Aorta (tissue), 5 donors: ENCODE results near the gene ARHGAP44. TPM values are rescaled to one million over a fixed set of nuclear protein-coding genes. Genes with fewer than 3 reads are reported as not detected.

Source experiments
- ATAC-seq: fragments of 200-7000 bp; cut with Tn5 transposase; one replicate; pipeline ENCODE4 v1.9.1; 2022; ENCODE audit warnings: moderate library complexity; ENCODE audit not compliant: low FRiP score
- DNase-seq, 2 donors: peaks; one replicate each; pipeline ENCODE4 v3.0.0-alpha.2; 2020
- H3K27ac ChIP-seq, 2 donors: one replicate each; pipeline ENCODE4 v1.5.1; 2013; ENCODE audit warnings: low read length in 2 of 2, mild to moderate bottlenecking in 2 of 2, moderate library complexity in 2 of 2, control low read depth in 1 of 2, inconsistent platforms in 1 of 2, low read depth in 1 of 2
- H3K27me3 ChIP-seq, 2 donors: one replicate each; pipeline ENCODE4 v1.6.1; 2013; ENCODE audit warnings: control low read depth in 1 of 2, low read length in 1 of 2, mild to moderate bottlenecking in 1 of 2, moderate library complexity in 1 of 2; ENCODE audit not compliant: insufficient read depth in 2 of 2, control insufficient read depth in 1 of 2
- H3K36me3 ChIP-seq, 2 donors: one replicate each; pipeline ENCODE4 v1.6.1; 2013; ENCODE audit warnings: control low read depth in 1 of 2, low read length in 1 of 2, mild to moderate bottlenecking in 1 of 2; ENCODE audit not compliant: insufficient read depth in 2 of 2, control insufficient read depth in 1 of 2
- H3K4me1 ChIP-seq, 2 donors: one replicate each; pipeline ENCODE4 v1.6.1; 2013; ENCODE audit warnings: low read length in 2 of 2, control low read depth in 1 of 2, mild to moderate bottlenecking in 1 of 2, moderate library complexity in 1 of 2; ENCODE audit not compliant: insufficient read depth in 2 of 2, control insufficient read depth in 1 of 2
- H3K4me3 ChIP-seq, 2 donors: one replicate each; pipeline ENCODE4 v1.5.1; 2013; ENCODE audit warnings: low read length in 2 of 2, control low read depth in 1 of 2, mild to moderate bottlenecking in 1 of 2
- H3K9me3 ChIP-seq: one replicate; pipeline ENCODE4 v1.6.1; 2013; ENCODE audit warnings: mild to moderate bottlenecking, low read length; ENCODE audit not compliant: control insufficient read depth
- WGBS, 2 donors: extraction: QIAGEN DNeasy Blood & Tissue Kit; methylation state at CpG; one replicate each; pipeline ENCODE4 v1.1.7; 2013; 5-methylcytosine and 5-hydroxymethylcytosine counted together
- intact Hi-C, 2 donors: fragments of 100-400 bp; cut with DNase I; formaldehyde crosslinking; loops; one replicate each; pipeline versions ENCODE4 v1.14.2 to v1.15.0; 2022
- polyA plus RNA-seq, 2 donors: library from polyadenylated mRNA; stranded (reverse); fragments of 200-250 nt; gene quantifications; one replicate each; pipeline ENCODE4 v1.2.3, GENCODE V29; 2013
- total RNA-seq, 2 donors: library from RNA; stranded (reverse); fragmentation: NEBNext Ultra II Directional; extraction: Animal tissue kit (Norgen Biotek cat#: 25700); gene quantifications; one replicate each; pipeline ENCODE4 v1.2.1, GENCODE V29; 2021
- donor health status: healthy with polysubstance abuse.
- donor health status: Bipolar disorder and iron deficiency.
- donor health status: DM: no; HTN: no; CAD: no.
- donor health status: DM: no; HTN: no; CAD: no.
- donor health status: DM: yes; HTN: yes; CAD: no.

ARHGAP44 gene
- total and polyA plus RNA-seq, 4 donors: 4.3 to 16.8 (median 10.0) TPM

GRCh38 chr17:12896180-12896785 lies 107.0 kb downstream of the ARHGAP44 start:
- H3K4me1 ChIP-seq: no peaks in the 10 kb centered on the region
- ATAC-seq: no peak
- WGBS, 2 donors: 92 to 94% methylated on average over 11 of the region's 11 CpGs
- no peak overlapping the region for H3K4me3 ChIP-seq
- peaks cover 1% of the 10 kb centered on the region for H3K9me3 ChIP-seq
- intact Hi-C loops: no loop called here
- no peak overlapping the region for H3K27ac ChIP-seq
- no peaks in the 10 kb centered on the region for H3K36me3 ChIP-seq
- no peak for DNase-seq
- H3K27me3 ChIP-seq: no peaks in the 10 kb centered on the region

- H3K27ac ChIP-seq: no peak overlapping the region
- H3K4me1 ChIP-seq: no peaks in the 10 kb centered on the region
- ATAC-seq: no peak
- peaks cover 0 to 2% of the 10 kb centered on the region in 2 donors for H3K36me3 ChIP-seq
- intact Hi-C loops: no loop called here
- H3K27me3 ChIP-seq: no peaks in the 10 kb centered on the region
- no peak for DNase-seq
- WGBS, 2 donors: 58 to 67% methylated on average over 3 of the region's 3 CpGs
- H3K9me3 ChIP-seq: peaks cover 1% of the 10 kb centered on the region
- no peak overlapping the region for H3K4me3 ChIP-seq
These were observed 108.8 kb downstream of the ARHGAP44 start for GRCh38 chr17:12898110-12898509.

- H3K36me3 ChIP-seq: peaks cover 0 to 2% of the 10 kb centered on the region in 2 donors
- H3K9me3 ChIP-seq: peaks cover 1% of the 10 kb centered on the region
- WGBS, 2 donors: 59 to 74% methylated on average over 4 of the region's 4 CpGs
- no peaks in the 10 kb centered on the region for H3K4me1 ChIP-seq
- no peak overlapping the region for H3K27ac ChIP-seq
- ATAC-seq: no peak
- H3K4me3 ChIP-seq: no peak overlapping the region
- intact Hi-C loops: no loop called here
- DNase-seq: no peak
- no peaks in the 10 kb centered on the region for H3K27me3 ChIP-seq
These were observed 110.3 kb downstream of the ARHGAP44 start for GRCh38 chr17:12899604-12900003.

GRCh38 chr17:12900474-12900873 lies 111.2 kb downstream of the ARHGAP44 start:
- intact Hi-C loops: no loop called here
- Histone ChIP-seq H3K27ac (no peak overlapping the region), H3K4me1 (no peaks in the 10 kb centered on the region), H3K4me3 (no peak overlapping the region), H3K36me3 (peaks cover 0 to 2% of the 10 kb centered on the region in 2 donors), H3K9me3 (peaks cover 1% of the 10 kb centered on the region), H3K27me3 (no peaks in the 10 kb centered on the region)
- ATAC-seq (no peak), DNase-seq (no peak)
- WGBS, 2 donors: 92 to 94% methylated on average over 6 of the region's 6 CpGs

GRCh38 chr17:12902046-12902445 lies 112.7 kb downstream of the ARHGAP44 start:
- DNase-seq: no peak
- H3K4me1 ChIP-seq: no peaks in the 10 kb centered on the region
- H3K27ac ChIP-seq: no peak overlapping the region
- peaks cover 1% of the 10 kb centered on the region for H3K9me3 ChIP-seq
- WGBS, 2 donors: 85 to 86% methylated on average over 3 of the region's 3 CpGs
- H3K27me3 ChIP-seq: no peaks in the 10 kb centered on the region
- ATAC-seq: no peak
- H3K4me3 ChIP-seq: no peak overlapping the region
- H3K36me3 ChIP-seq: peaks cover 3 to 4% of the 10 kb centered on the region in 2 donors
- intact Hi-C loops: no loop called here

GRCh38 chr17:12907477-12907876 lies 118.2 kb downstream of the ARHGAP44 start:
- DNase-seq: no peak
- intact Hi-C loops: no loop called here
- no peaks in the 10 kb centered on the region for H3K9me3 ChIP-seq
- H3K36me3 ChIP-seq: peaks cover 2 to 8% of the 10 kb centered on the region in 2 donors
- H3K4me1 ChIP-seq: no peaks in the 10 kb centered on the region
- no peak for ATAC-seq
- H3K4me3 ChIP-seq: no peak overlapping the region
- H3K27me3 ChIP-seq: no peaks in the 10 kb centered on the region
- H3K27ac ChIP-seq: no peak overlapping the region

- no peaks in the 10 kb centered on the region for H3K27me3 ChIP-seq
- H3K4me3 ChIP-seq: no peak overlapping the region
- peaks cover 2 to 10% of the 10 kb centered on the region in 2 donors for H3K36me3 ChIP-seq
- DNase-seq (no peak), ATAC-seq (no peak)
- no peak overlapping the region for H3K27ac ChIP-seq
- intact Hi-C loops: no loop called here
- WGBS, 2 donors: 89 to 95% methylated on average over 5 of the region's 5 CpGs
- H3K9me3 ChIP-seq: no peaks in the 10 kb centered on the region
- H3K4me1 ChIP-seq: no peaks in the 10 kb centered on the region
These were observed 119.7 kb downstream of the ARHGAP44 start for GRCh38 chr17:12909046-12909445.

- intact Hi-C loops: no loop called here
- Histone ChIP-seq H3K9me3 (no peaks in the 10 kb centered on the region), H3K4me3 (no peak overlapping the region), H3K4me1 (no peaks in the 10 kb centered on the region), H3K27ac (no peak overlapping the region), H3K27me3 (no peaks in the 10 kb centered on the region), H3K36me3 (peaks cover 2 to 10% of the 10 kb centered on the region in 2 donors)
- DNase-seq (no peak), ATAC-seq (no peak)
- 91 to 92% methylated on average over 1 of the region's 1 CpG for WGBS, 2 donors
These were observed 120.2 kb downstream of the ARHGAP44 start for GRCh38 chr17:12909511-12909910.

GRCh38 chr17:12911239-12911638 lies 121.9 kb downstream of the ARHGAP44 start:
- WGBS, 2 donors: 67 to 76% methylated on average over 4 of the region's 4 CpGs
- no peak for DNase-seq
- no peak for ATAC-seq

More at GRCh38 chr17:12911239-12911638, 121.9 kb downstream of the ARHGAP44 start:
- H3K9me3 ChIP-seq: peaks cover 1% of the 10 kb centered on the region
- no peaks in the 10 kb centered on the region for H3K27me3 ChIP-seq
- no peaks in the 10 kb centered on the region for H3K4me1 ChIP-seq
- intact Hi-C loops: no loop called here
- H3K36me3 ChIP-seq: peaks cover 0 to 7% of the 10 kb centered on the region in 2 donors
- no peak overlapping the region for H3K27ac ChIP-seq
- no peak overlapping the region for H3K4me3 ChIP-seq
